Gastroesophageal sphincter (tissue), 4 donors: ENCODE results near the gene ABL1. TPM values are rescaled to one million over a fixed set of nuclear protein-coding genes. Genes with fewer than 3 reads are reported as not detected.
"Not testable (repeated sequence)": the region's sequence is repeated elsewhere in the genome, so short reads cannot be mapped to it uniquely, and the experiment has no call there.

Experiments
- ATAC-seq: fragments of 150-250 bp; one replicate; pipeline ENCODE4 v1.9.1; 2016; ENCODE audit warnings: mild to moderate bottlenecking, moderate library complexity
- H3K27ac ChIP-seq, 4 donors: fragments of 200-600 bp; sonication (generic) in 3 of 4; 1 replicate in 3 of 4; 2 replicates in 1 of 4; pipeline ENCODE4 v1.5.1; 2016 to 2019
- H3K27me3 ChIP-seq: fragments of 200-600 bp; sonication (generic); one replicate; pipeline ENCODE4 v1.5.1; 2019
- H3K36me3 ChIP-seq, 2 donors: fragments of 200-600 bp; sonication (generic); one replicate each; pipeline ENCODE4 v1.5.1; 2019; ENCODE audit warnings: control low read depth in 1 of 2
- H3K4me1 ChIP-seq, 3 donors: fragments of 200-600 bp; sonication (generic); 1 replicate in 2 of 3; 2 replicates in 1 of 3; pipeline ENCODE4 v1.5.1; 2016 to 2019; ENCODE audit warnings: control low read depth in 2 of 3
- H3K4me3 ChIP-seq, 2 donors: fragments of 200-600 bp; sonication (generic); one replicate each; pipeline ENCODE4 v1.5.1; 2019; ENCODE audit warnings: mild to moderate bottlenecking in 1 of 2, moderate library complexity in 1 of 2
- H3K9me3 ChIP-seq, 3 donors: fragments of 200-600 bp; sonication (generic); one replicate each; pipeline ENCODE4 v1.5.1; 2017 to 2019; ENCODE audit warnings: control low read depth in 2 of 3
- CTCF ChIP-seq, 4 experiments: fragments of 200-600 bp in 2 of 4; fragments of 450-650 bp in 2 of 4; sonication (generic) in 1 of 4; IDR thresholded peaks; one replicate each; pipeline ENCODE4 v1.5.1; 2017 to 2019; ENCODE audit warnings: antibody characterized with exemption in 4 of 4, mild to moderate bottlenecking in 2 of 4, moderate library complexity in 2 of 4
- EP300 ChIP-seq: sonication (generic); formaldehyde crosslinking; IDR thresholded peaks from one replicate; pipeline ENCODE4 v1.6.1; 2017; ENCODE audit warnings: antibody characterized with exemption, mild to moderate bottlenecking
- POLR2A ChIP-seq, 2 donors: fragments of 450-650 bp; IDR thresholded peaks; one replicate each; pipeline ENCODE4 v1.6.1; 2017; ENCODE audit warnings: antibody characterized with exemption in 2 of 2, mild to moderate bottlenecking in 2 of 2, moderate library complexity in 1 of 2
- POLR2AphosphoS5 ChIP-seq: sonication (generic); formaldehyde crosslinking; IDR thresholded peaks from one replicate; pipeline ENCODE4 v1.6.1; 2017; ENCODE audit warnings: antibody characterized with exemption
- WGBS, 2 donors: methylation state at CpG; one replicate each; pipeline ENCODE4 v1.1.5; 2018; ENCODE audit warnings: low coverage in 1 of 2; 5-methylcytosine and 5-hydroxymethylcytosine counted together
- total RNA-seq, 4 donors: library from RNA; depleted of rRNA; stranded (reverse); fragments of >200 nt; gene quantifications; one replicate each; pipeline ENCODE4 v1.1.0, GENCODE V29; 2016

Gene ABL1
- total RNA-seq, 4 donors from 2014 or later = 81.4 to 147 (median 125) TPM

GRCh38 chr9:130791303-130791894, 43.7 kb upstream of the ABL1 start:
- TF ChIP-seq EP300 = no peak
- H3K27ac ChIP-seq = no peak overlapping the region
- no peaks in the 10 kb centered on the region for H3K27me3 ChIP-seq
- peaks cover 0 to 15% (median 0%) of the 10 kb centered on the region in 3 donors for H3K9me3 ChIP-seq
- WGBS, 2 donors = 57 to 72% methylated on average over 3 to 6 of the region's 7 CpGs
- H3K4me3 ChIP-seq = no peak overlapping the region
- H3K36me3 ChIP-seq = no peaks in the 10 kb centered on the region
- no peak for ATAC-seq
- peaks cover 5 to 59% (median 19%) of the 10 kb centered on the region in 3 donors for H3K4me1 ChIP-seq

GRCh38 chr9:130793589-130793988, 41.5 kb upstream of the ABL1 start:
- Histone ChIP-seq H3K9me3 (peaks cover 0 to 15% (median 0%) of the 10 kb centered on the region in 3 donors), H3K27ac (peak overlapping the region in 3 of 4 donors; percentile 57 to 86 (median 83)), H3K4me1 (peaks cover 3 to 66% (median 14%) of the 10 kb centered on the region in 3 donors), H3K27me3 (no peaks in the 10 kb centered on the region), H3K4me3 (no peak overlapping the region), H3K36me3 (no peaks in the 10 kb centered on the region)
- ATAC-seq = no peak
- 100% methylated on average over 2 to 3 of the region's 7 CpGs for WGBS, 2 donors
- TF ChIP-seq POLR2A (IDR thresholded peaks at IDR 0.05) (no peak), POLR2AphosphoS5 (no peak), EP300 (no peak), CTCF (IDR thresholded peaks at IDR 0.05) (no peak)

GRCh38 chr9:130794021-130794420, 41.0 kb upstream of the ABL1 start:
- H3K27me3 ChIP-seq, H3K4me3 ChIP-seq, H3K36me3 ChIP-seq: not testable (repeated sequence)
- WGBS, 2 donors = 9 to 12% methylated on average over 2 of the region's 2 CpGs
- H3K27ac ChIP-seq = peak overlapping the region in 3 of 4 donors; percentile 80 to 86 (median 83)
- H3K9me3 ChIP-seq = peaks cover 0 to 13% (median 0%) of the 10 kb centered on the region in 3 donors
- ATAC-seq = peak; percentile 23
- H3K4me1 ChIP-seq = peaks cover 3 to 69% (median 14%) of the 10 kb centered on the region in 3 donors

GRCh38 chr9:130794423-130794822, 40.6 kb upstream of the ABL1 start:
- Histone ChIP-seq H3K4me1 (peaks cover 3 to 69% (median 14%) of the 10 kb centered on the region in 3 donors), H3K27ac (peak overlapping the region; percentile 62 to 86 (median 82))
- peak; percentile 81 for TF ChIP-seq POLR2AphosphoS5
- not testable (repeated sequence) for H3K9me3 ChIP-seq, H3K27me3 ChIP-seq, H3K36me3 ChIP-seq, H3K4me3 ChIP-seq
- 37 to 44% methylated on average over 3 of the region's 3 CpGs for WGBS, 2 donors
- ATAC-seq = peak; percentile 83

GRCh38 chr9:130794923-130795495, 40.0 kb upstream of the ABL1 start:
- WGBS, 2 donors = 18 to 34% methylated on average over 6 of the region's 6 CpGs
- no peak overlapping the region for H3K4me3 ChIP-seq
- ATAC-seq = peak; percentile 49
- no peaks in the 10 kb centered on the region for H3K36me3 ChIP-seq
- peaks cover 0 to 3% (median 0%) of the 10 kb centered on the region in 3 donors for H3K9me3 ChIP-seq
- H3K27me3 ChIP-seq = no peaks in the 10 kb centered on the region
- H3K4me1 ChIP-seq = peaks cover 3 to 69% (median 14%) of the 10 kb centered on the region in 3 donors
- peak overlapping the region; percentile 62 to 86 (median 82) for H3K27ac ChIP-seq
- TF ChIP-seq POLR2A (IDR thresholded peaks at IDR 0.05) (no peak), EP300 (peak; percentile 34), POLR2AphosphoS5 (peak; percentile 96), CTCF (IDR thresholded peaks at IDR 0.05) (no peak)

GRCh38 chr9:130803116-130803515, 31.9 kb upstream of the ABL1 start:
- H3K4me3 ChIP-seq, H3K36me3 ChIP-seq, H3K27ac ChIP-seq, H3K9me3 ChIP-seq, ATAC-seq, H3K27me3 ChIP-seq: not testable (repeated sequence)
- 90 to 91% methylated on average over 5 to 10 of the region's 11 CpGs for WGBS, 2 donors
- H3K4me1 ChIP-seq = peaks cover 0 to 26% (median 5%) of the 10 kb centered on the region in 3 donors
